Kidney (tissue), 14 donors: ENCODE results near the gene RIMKLB. TPM values are rescaled to one million over a fixed set of nuclear protein-coding genes. Genes with fewer than 3 reads are reported as not detected.
A peak's percentile ranks its signal among the peaks of the same experiment; 100 is the strongest.

Experiments used
- DNase-seq, 5 donors: peaks; one replicate each; pipeline ENCODE4 v3.0.0-alpha.2; 2013 to 2020
- FAIRE-seq: peaks from 2 replicates; lab custom pipeline; 2012; peaks lifted over from hg19 to GRCh38; lab: Jason Lieb, UNC
- H3K27ac ChIP-seq, 2 donors: one replicate each; pipeline ENCODE4 v1.7.0; 2013; ENCODE audit warnings: low read depth in 2 of 2, low read length in 2 of 2, inconsistent platforms in 1 of 2
- H3K27me3 ChIP-seq: one replicate; pipeline ENCODE4 v1.7.1; 2013; ENCODE audit warnings: low read length, inconsistent platforms; ENCODE audit not compliant: control insufficient read depth, insufficient read depth
- H3K36me3 ChIP-seq, 3 donors: one replicate each; pipeline versions ENCODE4 v1.7.0 to v1.7.1; 2013; ENCODE audit warnings: low read length in 3 of 3, control low read depth in 1 of 3, inconsistent platforms in 1 of 3; ENCODE audit not compliant: insufficient read depth in 3 of 3, control insufficient read depth in 2 of 3
- H3K4me1 ChIP-seq, 3 donors: one replicate each; pipeline versions ENCODE4 v1.7.0 to v1.7.1; 2013; ENCODE audit warnings: low read length in 3 of 3, inconsistent platforms in 1 of 3, low read depth in 1 of 3; ENCODE audit not compliant: control insufficient read depth in 2 of 3, insufficient read depth in 2 of 3
- H3K4me3 ChIP-seq, 3 donors: one replicate each; pipeline versions ENCODE4 v1.7.0 to v1.8.1; 2013; ENCODE audit warnings: low read length in 3 of 3, control low read depth in 1 of 3, inconsistent platforms in 1 of 3
- H3K9ac ChIP-seq, 3 donors: one replicate each; pipeline versions ENCODE4 v1.7.0 to v1.7.1; 2013; ENCODE audit warnings: low read length in 3 of 3, control low read depth in 1 of 3, inconsistent platforms in 1 of 3
- H3K9me3 ChIP-seq, 3 donors: one replicate each; pipeline versions ENCODE4 v1.7.0 to v1.7.1; 2013; ENCODE audit warnings: low read length in 3 of 3, control low read depth in 1 of 3, inconsistent platforms in 1 of 3; ENCODE audit not compliant: control insufficient read depth in 2 of 3, insufficient read depth in 1 of 3
- intact Hi-C: fragments of 100-400 bp; cut with DNase I; formaldehyde crosslinking; loops from one replicate; pipeline ENCODE4 v1.11.1; 2022
- polyA plus RNA-seq: library from polyadenylated mRNA; stranded (reverse); fragments of 350-450 nt; fragmentation: Illumina TruSeq; extraction: RNeasy Lipid Tissue Mini Kit (QIAGEN cat#74804); gene quantifications from one replicate; pipeline ENCODE4 v1.2.3, GENCODE V29; 2014; ENCODE audit warnings: low read depth, low replicate concordance; ENCODE audit not compliant: insufficient read depth
- total RNA-seq: library from RNA; stranded (reverse); fragmentation: NEBNext Ultra II Directional; extraction: Animal tissue kit (Norgen Biotek cat#: 25700); gene quantifications from one replicate; pipeline ENCODE4 v1.2.1, GENCODE V29; 2021
- TF ChIP-seq, protein P1 (sequence below): IDR thresholded peaks from 3 replicates; pipeline ENCODE4 v1.5.1; 2012; ENCODE audit warnings: mild to moderate bottlenecking, moderate library complexity, borderline replicate concordance; ENCODE audit not compliant: insufficient read depth; ENCODE audit errors: extremely low read depth
- donor health status: control.
- donor health status: control.
- donor health status: control.
- donor health status: control.
- donor health status: control.
- donor health status: DM: yes; HTN: yes; CAD: no.
- donor health status: Normal renal cell carcinoma (clear cell type).

The RIMKLB gene
- total and polyA plus RNA-seq, 2 donors from 2014 or later = 38.0 to 45.5 TPM

DNA sequence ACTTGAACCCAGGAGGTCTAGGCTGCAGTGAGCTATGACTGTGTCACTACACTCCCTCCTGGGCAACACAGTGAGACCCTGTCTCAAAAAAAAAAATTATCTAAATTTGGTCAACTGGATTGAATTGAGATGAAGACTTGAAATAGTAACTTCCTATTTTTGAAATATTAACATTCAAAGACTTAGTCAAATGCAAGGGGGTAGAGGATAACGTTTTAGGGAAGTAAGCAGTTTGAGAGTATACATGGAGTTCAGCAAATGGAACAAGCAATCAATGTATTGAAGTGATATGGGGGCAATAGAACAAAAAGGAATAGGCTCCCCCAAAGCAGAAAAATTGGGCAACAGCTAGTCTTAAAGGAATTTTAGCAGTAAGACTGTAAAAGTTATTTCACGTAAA lies 30.5 kb upstream of the RIMKLB start:
- intact Hi-C loops = no loop called here

DNA sequence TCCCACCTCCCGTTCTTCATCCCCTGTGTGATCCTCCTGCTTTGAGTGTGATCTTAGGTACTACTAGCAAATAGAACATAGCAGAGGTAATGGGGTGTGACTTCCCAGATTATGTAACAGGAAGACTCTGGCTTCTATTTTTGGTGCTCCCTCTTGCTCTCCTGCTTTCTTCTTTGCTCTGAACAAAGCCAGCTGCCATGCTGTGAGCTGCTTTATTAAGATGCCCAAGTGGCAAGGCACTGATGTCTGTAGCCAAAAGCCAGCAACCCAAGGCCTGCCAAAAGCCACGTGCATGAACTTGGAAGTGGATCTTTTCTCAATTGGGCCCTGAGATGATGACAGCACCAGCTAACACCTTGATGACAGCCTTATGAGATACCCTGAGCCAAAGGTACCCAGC lies 29.4 kb upstream of the RIMKLB start:
- no peak overlapping the region for H3K4me3 ChIP-seq
- intact Hi-C loops = no loop called here
- no peak for FAIRE-seq
- H3K4me1 ChIP-seq = no peaks in the 10 kb centered on the region
- no peaks in the 10 kb centered on the region for H3K27me3 ChIP-seq
- no peak overlapping the region for H3K9ac ChIP-seq
- no peak for DNase-seq
- H3K36me3 ChIP-seq = no peaks in the 10 kb centered on the region
- H3K9me3 ChIP-seq = no peaks in the 10 kb centered on the region
- TF ChIP-seq, protein P1, sequence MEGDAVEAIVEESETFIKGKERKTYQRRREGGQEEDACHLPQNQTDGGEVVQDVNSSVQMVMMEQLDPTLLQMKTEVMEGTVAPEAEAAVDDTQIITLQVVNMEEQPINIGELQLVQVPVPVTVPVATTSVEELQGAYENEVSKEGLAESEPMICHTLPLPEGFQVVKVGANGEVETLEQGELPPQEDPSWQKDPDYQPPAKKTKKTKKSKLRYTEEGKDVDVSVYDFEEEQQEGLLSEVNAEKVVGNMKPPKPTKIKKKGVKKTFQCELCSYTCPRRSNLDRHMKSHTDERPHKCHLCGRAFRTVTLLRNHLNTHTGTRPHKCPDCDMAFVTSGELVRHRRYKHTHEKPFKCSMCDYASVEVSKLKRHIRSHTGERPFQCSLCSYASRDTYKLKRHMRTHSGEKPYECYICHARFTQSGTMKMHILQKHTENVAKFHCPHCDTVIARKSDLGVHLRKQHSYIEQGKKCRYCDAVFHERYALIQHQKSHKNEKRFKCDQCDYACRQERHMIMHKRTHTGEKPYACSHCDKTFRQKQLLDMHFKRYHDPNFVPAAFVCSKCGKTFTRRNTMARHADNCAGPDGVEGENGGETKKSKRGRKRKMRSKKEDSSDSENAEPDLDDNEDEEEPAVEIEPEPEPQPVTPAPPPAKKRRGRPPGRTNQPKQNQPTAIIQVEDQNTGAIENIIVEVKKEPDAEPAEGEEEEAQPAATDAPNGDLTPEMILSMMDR = no peak
- H3K27ac ChIP-seq = no peak overlapping the region

More for the DNA sequence above, 30.5 kb upstream of the RIMKLB start:
- H3K4me1 ChIP-seq = no peaks in the 10 kb centered on the region
- no peaks in the 10 kb centered on the region for H3K36me3 ChIP-seq
- H3K27ac ChIP-seq = no peak overlapping the region
- TF ChIP-seq, protein P1 = no peak
- DNase-seq = no peak
- FAIRE-seq = no peak
- no peak overlapping the region for H3K9ac ChIP-seq
- H3K9me3 ChIP-seq = no peaks in the 10 kb centered on the region
- H3K27me3 ChIP-seq = no peaks in the 10 kb centered on the region
- H3K4me3 ChIP-seq = no peak overlapping the region

DNA sequence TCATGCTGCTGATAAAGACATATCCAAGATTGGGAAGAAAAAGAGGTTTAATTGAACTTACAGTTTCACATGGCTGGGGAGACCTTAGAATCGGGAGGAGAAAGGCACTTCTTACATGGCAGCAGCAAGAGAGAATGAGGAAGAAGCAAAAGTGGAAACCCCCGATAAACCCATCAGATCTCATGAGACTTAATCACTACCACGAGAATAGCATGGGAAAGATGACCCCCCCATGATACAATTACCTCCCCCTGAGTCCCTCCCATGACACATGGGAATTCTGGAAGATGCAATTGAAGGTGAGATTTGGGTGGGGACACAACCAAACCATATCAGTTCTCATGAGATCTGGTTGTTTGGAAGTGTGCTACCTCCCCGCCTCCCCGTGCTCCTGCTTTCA lies 25.4 kb upstream of the RIMKLB start:
- no peak for DNase-seq
- H3K9me3 ChIP-seq = no peaks in the 10 kb centered on the region
- H3K9ac ChIP-seq = no peak overlapping the region
- intact Hi-C loops = no loop called here
- no peak for FAIRE-seq
- H3K4me3 ChIP-seq = no peak overlapping the region
- H3K4me1 ChIP-seq = peaks cover 0 to 2% (median 0%) of the 10 kb centered on the region in 3 donors
- H3K27ac ChIP-seq = no peak overlapping the region
- H3K27me3 ChIP-seq = no peaks in the 10 kb centered on the region
- TF ChIP-seq, protein P1 = no peak
- no peaks in the 10 kb centered on the region for H3K36me3 ChIP-seq

DNA sequence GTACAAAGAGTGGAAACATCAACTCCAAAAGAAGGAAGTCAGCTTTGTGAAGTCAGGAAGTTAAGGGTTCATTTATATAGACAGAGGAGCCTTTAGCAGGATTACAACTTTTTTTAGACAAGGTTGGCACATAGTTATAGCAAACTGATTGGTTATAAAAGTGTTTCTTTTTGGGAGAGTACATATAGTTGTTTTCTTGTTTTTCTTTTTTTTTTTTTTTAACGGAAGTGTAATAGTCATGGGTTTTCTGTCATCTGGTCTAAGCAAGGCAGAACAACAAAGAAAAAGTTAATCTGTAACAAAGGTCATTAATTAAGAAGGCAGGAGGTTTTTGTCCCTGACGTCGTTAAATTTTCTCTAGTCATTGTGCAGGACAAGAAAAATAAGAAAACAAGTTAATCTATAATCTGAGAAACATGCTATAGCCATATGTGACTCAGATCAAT lies 22.2 kb upstream of the RIMKLB start:
- no peaks in the 10 kb centered on the region for H3K27me3 ChIP-seq
- FAIRE-seq (peak; percentile 37), DNase-seq (peak in 2 of 5 donors; percentile 53 to 70)
- no peaks in the 10 kb centered on the region for H3K9me3 ChIP-seq
- H3K27ac ChIP-seq = no peak overlapping the region
- H3K4me1 ChIP-seq = peaks cover 0 to 2% (median 0%) of the 10 kb centered on the region in 3 donors
- no peaks in the 10 kb centered on the region for H3K36me3 ChIP-seq
- TF ChIP-seq, protein P1 = no peak
- intact Hi-C loops = no loop called here
- H3K9ac ChIP-seq = no peak overlapping the region
- H3K4me3 ChIP-seq = no peak overlapping the region
